CD14-positive monocyte (primary cell): ENCODE results near the gene ARHGEF19. TPM values are rescaled to one million over a fixed set of nuclear protein-coding genes. Genes with fewer than 3 reads are reported as not detected.

Experiments
- DNase-seq, 3 donors: peaks; one replicate each; pipeline ENCODE4 v3.0.0-alpha.2; 2011 to 2022
- H2AFZ ChIP-seq: 2 replicates; pipeline ENCODE4 v1.6.0; 2012; ENCODE audit warnings: mild to moderate bottlenecking, low read depth, low read length, inconsistent platforms; ENCODE audit not compliant: insufficient read depth, poor library complexity, severe bottlenecking
- H3K27ac ChIP-seq, 2 donors: 1 replicate in 1 of 2; 2 replicates in 1 of 2; pipeline ENCODE4 v1.5.1; 2012 to 2013; ENCODE audit warnings: low read length in 2 of 2, control low read depth in 1 of 2, inconsistent platforms in 1 of 2, low read depth in 1 of 2, mild to moderate bottlenecking in 1 of 2
- H3K27me3 ChIP-seq, 2 donors: one replicate each; pipeline versions ENCODE4 v1.6.0 to v1.6.1; 2011 to 2013; ENCODE audit warnings: low read length in 2 of 2; ENCODE audit not compliant: control insufficient read depth in 2 of 2, insufficient read depth in 2 of 2
- H3K36me3 ChIP-seq, 2 donors: replicated peaks in 1 of 2; 1 replicate in 1 of 2; 2 replicates in 1 of 2; pipeline versions ENCODE4 v1.5.1 to v1.6.1; 2012 to 2013; ENCODE audit warnings: low read length in 2 of 2, control low read depth in 1 of 2, inconsistent platforms in 1 of 2, mild to moderate bottlenecking in 1 of 2; ENCODE audit not compliant: insufficient read depth in 2 of 2, control insufficient read depth in 1 of 2
- H3K4me1 ChIP-seq, 2 donors: 1 replicate in 1 of 2; 2 replicates in 1 of 2; pipeline versions ENCODE4 v1.5.1 to v1.6.1; 2012 to 2013; ENCODE audit warnings: low read length in 2 of 2, control low read depth in 1 of 2, inconsistent platforms in 1 of 2, mild to moderate bottlenecking in 1 of 2, moderate library complexity in 1 of 2; ENCODE audit not compliant: insufficient read depth in 2 of 2, control insufficient read depth in 1 of 2
- H3K4me2 ChIP-seq: replicated peaks from 2 replicates; pipeline ENCODE3; 2012; ENCODE audit warnings: low read length, moderate library complexity, mild to moderate bottlenecking; ENCODE audit not compliant: poor library complexity, severe bottlenecking; ENCODE audit errors: extremely low read depth
- H3K4me3 ChIP-seq, 3 experiments: fragments of 200-600 bp in 1 of 3; sonication (generic) in 1 of 3; replicated peaks in 1 of 3; 1 replicate in 2 of 3; 2 replicates in 1 of 3; pipeline ENCODE4 v1.5.1; 2011 to 2013; ENCODE audit warnings: low read length in 3 of 3, mild to moderate bottlenecking in 3 of 3, control low read depth in 2 of 3, low read depth in 2 of 3, inconsistent platforms in 1 of 3, moderate library complexity in 1 of 3
- H3K79me2 ChIP-seq: 2 replicates; pipeline ENCODE4 v1.6.0; 2012; ENCODE audit warnings: mild to moderate bottlenecking, control low read depth, inconsistent platforms, low read length, moderate library complexity; ENCODE audit not compliant: insufficient read depth
- H3K9ac ChIP-seq: 2 replicates; pipeline ENCODE4 v1.6.0; 2017; ENCODE audit warnings: low read length, mild to moderate bottlenecking; ENCODE audit not compliant: insufficient read depth, poor library complexity, severe bottlenecking
- H3K9me3 ChIP-seq, 2 donors: replicated peaks in 1 of 2; 1 replicate in 1 of 2; 2 replicates in 1 of 2; pipeline versions ENCODE4 v1.5.1 to v1.6.1; 2012 to 2013; ENCODE audit warnings: low read length in 2 of 2, control low read depth in 1 of 2; ENCODE audit not compliant: control insufficient read depth in 1 of 2, insufficient read depth in 1 of 2
- H4K20me1 ChIP-seq: 2 replicates; pipeline ENCODE4 v1.6.0; 2012; ENCODE audit warnings: mild to moderate bottlenecking, low read length, control low read depth, moderate library complexity; ENCODE audit not compliant: insufficient read depth
- H3K27ac Mint-ChIP-seq, 7 donors: one replicate each; pipeline ENCODE4 v1.8.0; 2020; ENCODE audit warnings: mild to moderate bottlenecking in 7 of 7, mixed read lengths in 7 of 7, moderate library complexity in 6 of 7, inconsistent platforms in 2 of 7
- H3K27me3 Mint-ChIP-seq, 3 donors: one replicate each; pipeline ENCODE4 v1.8.0; 2021 to 2022; ENCODE audit warnings: low read depth in 3 of 3, mild to moderate bottlenecking in 3 of 3, mixed read lengths in 3 of 3, moderate library complexity in 3 of 3, inconsistent platforms in 1 of 3
- H3K36me3 Mint-ChIP-seq, 2 donors: one replicate each; pipeline ENCODE4 v1.8.0; 2020; ENCODE audit warnings: mixed read lengths in 2 of 2, inconsistent platforms in 1 of 2, mild to moderate bottlenecking in 1 of 2
- H3K4me1 Mint-ChIP-seq: one replicate; pipeline ENCODE4 v1.8.0; 2020; ENCODE audit warnings: mild to moderate bottlenecking, mixed read lengths
- H3K4me3 Mint-ChIP-seq, 2 donors: one replicate each; pipeline ENCODE4 v1.8.0; 2020; ENCODE audit warnings: mild to moderate bottlenecking in 2 of 2, mixed read lengths in 2 of 2, moderate library complexity in 1 of 2
- H3K9me3 Mint-ChIP-seq, 7 donors: one replicate each; pipeline ENCODE4 v1.8.0; 2020 to 2022; ENCODE audit warnings: mixed read lengths in 7 of 7, mild to moderate bottlenecking in 6 of 7, moderate library complexity in 6 of 7, inconsistent platforms in 2 of 7
- WGBS: methylation state at CpG from one replicate; pipeline ENCODE4 v1.1.5; 2013; ENCODE audit warnings: missing lambda C conversion rate; ENCODE audit not compliant: insufficient coverage; 5-methylcytosine and 5-hydroxymethylcytosine counted together
- intact Hi-C, 2 donors: fragments of 100-400 bp; cut with micrococcal nuclease; formaldehyde crosslinking; loops; one replicate each; pipeline versions ENCODE4 v1.15.0 to v1.15.1; 2023
- polyA plus RNA-seq, 3 donors: library from polyadenylated mRNA; depleted of rRNA in 1 of 3; unstranded in 2 of 3; stranded (reverse) in 1 of 3; fragments of 300-500 nt in 2 of 3; fragments of >200 nt in 1 of 3; fragmentation: Illumina TruSeq in 2 of 3; gene quantifications; 1 replicate in 2 of 3; 2 replicates in 1 of 3; pipeline ENCODE4 v1.2.3, GENCODE V29; 2012 to 2021
- TF ChIP-seq, protein P1 (sequence below): fragments of 200-600 bp; IDR thresholded peaks from one replicate; pipeline ENCODE4 v1.8.0; 2022; ENCODE audit warnings: antibody characterized with exemption, mild to moderate bottlenecking

Gene ARHGEF19
- polyA plus RNA-seq, 3 donors, result 2.2 to 7.9 (median 2.3) TPM

DNA sequence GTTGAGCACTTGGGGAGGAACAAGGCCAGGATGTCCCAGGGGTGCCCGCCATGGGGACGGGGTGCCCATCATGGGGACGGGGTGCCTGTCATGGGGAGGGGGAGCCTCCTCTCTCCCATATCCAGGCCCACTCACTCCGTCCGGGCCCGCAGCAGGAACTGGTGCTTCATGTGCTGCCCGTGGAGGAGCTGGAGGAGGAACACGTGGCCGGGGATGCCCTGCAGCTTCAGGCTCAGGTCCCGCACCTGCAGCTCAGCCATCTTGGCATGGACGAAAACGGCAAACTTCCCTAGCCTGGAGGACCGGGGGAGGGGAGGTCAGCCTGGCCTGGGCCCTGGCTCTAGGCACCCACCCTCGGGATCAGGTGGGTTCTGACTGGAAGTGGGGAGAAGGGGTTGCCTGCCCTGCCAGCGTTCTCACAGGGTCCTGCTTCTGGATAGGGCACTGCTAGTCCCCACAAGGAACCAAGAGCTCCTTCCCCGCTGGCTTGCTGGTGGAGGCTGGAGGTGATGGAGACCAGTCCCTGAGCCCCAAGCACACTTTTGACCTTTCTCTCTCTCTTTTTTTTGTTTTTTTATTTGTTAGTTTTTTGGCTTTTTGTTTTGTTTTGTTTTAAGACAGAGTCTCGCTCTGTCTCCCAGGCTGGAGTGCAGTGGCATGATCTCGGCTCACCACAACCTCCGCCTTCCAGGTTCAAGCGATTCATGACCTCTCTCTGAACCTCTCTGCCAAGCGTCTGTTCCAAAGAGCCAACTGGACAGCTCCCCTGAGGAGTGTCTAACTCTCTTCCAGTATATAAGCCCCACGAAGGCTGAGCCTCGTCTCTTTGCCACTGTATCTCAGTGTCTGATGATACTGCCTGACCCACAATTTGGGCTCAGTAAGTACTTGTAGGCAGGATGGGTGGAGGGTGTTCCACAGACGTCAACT, 9.9 kb downstream of the ARHGEF19 start:
- Histone ChIP-seq H3K4me1 (peaks cover 11 to 19% of the 10 kb centered on the region in 2 donors), H4K20me1 (no peaks in the 10 kb centered on the region), H3K27ac (no peak overlapping the region), H3K4me3 (no peak overlapping the region), H3K36me3 (no peaks in the 10 kb centered on the region), H2AFZ (no peak overlapping the region), H3K9ac (no peak overlapping the region), H3K27me3 (no peaks in the 10 kb centered on the region), H3K9me3 (no peaks in the 10 kb centered on the region), H3K4me2 (no peak overlapping the region), H3K79me2 (no peaks in the 10 kb centered on the region)
- Mint-ChIP-seq H3K4me3 (no peak overlapping the region), H3K9me3 (no peaks in the 10 kb centered on the region), H3K27me3 (peaks cover 0 to 6% (median 0%) of the 10 kb centered on the region in 3 donors), H3K36me3 (peaks cover 7 to 20% of the 10 kb centered on the region in 2 donors), H3K27ac (peak overlapping the region in 2 of 7 donors; percentile 9 to 66), H3K4me1 (peaks cover 9% of the 10 kb centered on the region)
- intact Hi-C loops, result no loop called here
- TF ChIP-seq, protein P1, sequence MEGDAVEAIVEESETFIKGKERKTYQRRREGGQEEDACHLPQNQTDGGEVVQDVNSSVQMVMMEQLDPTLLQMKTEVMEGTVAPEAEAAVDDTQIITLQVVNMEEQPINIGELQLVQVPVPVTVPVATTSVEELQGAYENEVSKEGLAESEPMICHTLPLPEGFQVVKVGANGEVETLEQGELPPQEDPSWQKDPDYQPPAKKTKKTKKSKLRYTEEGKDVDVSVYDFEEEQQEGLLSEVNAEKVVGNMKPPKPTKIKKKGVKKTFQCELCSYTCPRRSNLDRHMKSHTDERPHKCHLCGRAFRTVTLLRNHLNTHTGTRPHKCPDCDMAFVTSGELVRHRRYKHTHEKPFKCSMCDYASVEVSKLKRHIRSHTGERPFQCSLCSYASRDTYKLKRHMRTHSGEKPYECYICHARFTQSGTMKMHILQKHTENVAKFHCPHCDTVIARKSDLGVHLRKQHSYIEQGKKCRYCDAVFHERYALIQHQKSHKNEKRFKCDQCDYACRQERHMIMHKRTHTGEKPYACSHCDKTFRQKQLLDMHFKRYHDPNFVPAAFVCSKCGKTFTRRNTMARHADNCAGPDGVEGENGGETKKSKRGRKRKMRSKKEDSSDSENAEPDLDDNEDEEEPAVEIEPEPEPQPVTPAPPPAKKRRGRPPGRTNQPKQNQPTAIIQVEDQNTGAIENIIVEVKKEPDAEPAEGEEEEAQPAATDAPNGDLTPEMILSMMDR, result no peak
- 98% methylated on average over 12 of the region's 24 CpGs for WGBS
- DNase-seq, result no peak

GRCh38 chr1:16199700-16200099, 12.8 kb downstream of the ARHGEF19 start:
- no peak overlapping the region for H3K9ac ChIP-seq
- H2AFZ ChIP-seq, result no peak overlapping the region
- Mint-ChIP-seq H3K36me3 (peaks cover 7 to 22% of the 10 kb centered on the region in 2 donors), H3K4me1 (peaks cover 1% of the 10 kb centered on the region), H3K4me3 (no peak overlapping the region), H3K9me3 (no peaks in the 10 kb centered on the region), H3K27me3 (peaks cover 0 to 6% (median 0%) of the 10 kb centered on the region in 3 donors), H3K27ac (peak overlapping the region in 2 of 7 donors; percentile 10 to 70)
- no peaks in the 10 kb centered on the region for H3K4me1 ChIP-seq
- H3K4me3 ChIP-seq, result no peak overlapping the region
- no peaks in the 10 kb centered on the region for H4K20me1 ChIP-seq
- no peaks in the 10 kb centered on the region for H3K9me3 ChIP-seq
- TF ChIP-seq, protein P1, result no peak
- H3K27me3 ChIP-seq, result no peaks in the 10 kb centered on the region
- no peaks in the 10 kb centered on the region for H3K79me2 ChIP-seq
- WGBS, result 91% methylated on average over 4 of the region's 4 CpGs
- intact Hi-C loops, result no loop called here
- DNase-seq, result no peak
- H3K4me2 ChIP-seq, result no peak overlapping the region
- no peaks in the 10 kb centered on the region for H3K36me3 ChIP-seq
- H3K27ac ChIP-seq, result no peak overlapping the region
